SH-SY5Y (cell line): ENCODE data around the gene GSG1L.

Experiments used
- GATA2 ChIP-seq: IDR thresholded peaks from 2 replicates; pipeline ENCODE4 v1.6.1; 2011; ENCODE audit warnings: mild to moderate bottlenecking, low read depth, low read length
- GATA3 ChIP-seq: IDR thresholded peaks from 2 replicates; pipeline ENCODE4 v1.6.1; 2011; ENCODE audit warnings: low read depth, mild to moderate bottlenecking, low read length, moderate library complexity

DNA sequence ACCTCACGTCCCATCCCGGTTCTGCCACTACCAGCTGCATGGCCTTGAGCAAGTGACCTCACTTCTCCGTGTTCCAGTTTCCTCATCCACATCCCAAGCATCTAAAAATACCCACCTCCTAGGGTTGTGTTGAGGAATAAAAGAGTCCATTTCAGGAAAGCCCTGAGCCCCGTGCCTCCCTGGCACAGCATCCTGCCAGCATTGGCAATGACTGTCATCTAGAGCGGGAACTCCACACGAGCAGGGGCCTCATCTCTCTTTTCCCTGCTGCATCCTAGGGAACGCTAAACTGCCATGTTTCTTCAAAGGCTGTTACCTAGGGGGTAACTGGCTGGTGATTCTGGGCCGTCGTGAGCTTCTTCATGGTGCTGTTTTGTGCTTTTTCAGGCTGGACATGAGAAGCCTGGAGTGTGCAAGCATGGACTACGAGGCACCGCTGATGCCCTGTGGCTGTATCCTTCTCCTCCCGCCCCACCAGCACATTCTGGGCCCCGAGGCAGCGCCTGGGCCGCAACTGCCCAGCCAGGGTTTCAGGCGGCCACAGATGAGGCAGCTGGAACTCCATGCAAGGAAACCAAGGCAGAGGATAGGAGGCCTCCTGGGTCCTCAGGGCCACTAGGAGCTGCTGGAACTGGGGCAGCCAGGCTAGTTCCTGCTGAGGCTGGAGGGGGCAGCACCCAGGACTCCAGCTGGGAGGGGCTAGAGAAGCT is 292.2 kb downstream of the GSG1L start:
- TF ChIP-seq GATA3 (no peak), GATA2 (no peak)
